Measurements from ENCODE around the gene CDC42SE2. TPM values are rescaled to one million over a fixed set of nuclear protein-coding genes. Genes with fewer than 3 reads are reported as not detected.

The CDC42SE2 gene
- total RNA-seq, 1 experiment from 2014 or later: 22.5 TPM

DNA sequence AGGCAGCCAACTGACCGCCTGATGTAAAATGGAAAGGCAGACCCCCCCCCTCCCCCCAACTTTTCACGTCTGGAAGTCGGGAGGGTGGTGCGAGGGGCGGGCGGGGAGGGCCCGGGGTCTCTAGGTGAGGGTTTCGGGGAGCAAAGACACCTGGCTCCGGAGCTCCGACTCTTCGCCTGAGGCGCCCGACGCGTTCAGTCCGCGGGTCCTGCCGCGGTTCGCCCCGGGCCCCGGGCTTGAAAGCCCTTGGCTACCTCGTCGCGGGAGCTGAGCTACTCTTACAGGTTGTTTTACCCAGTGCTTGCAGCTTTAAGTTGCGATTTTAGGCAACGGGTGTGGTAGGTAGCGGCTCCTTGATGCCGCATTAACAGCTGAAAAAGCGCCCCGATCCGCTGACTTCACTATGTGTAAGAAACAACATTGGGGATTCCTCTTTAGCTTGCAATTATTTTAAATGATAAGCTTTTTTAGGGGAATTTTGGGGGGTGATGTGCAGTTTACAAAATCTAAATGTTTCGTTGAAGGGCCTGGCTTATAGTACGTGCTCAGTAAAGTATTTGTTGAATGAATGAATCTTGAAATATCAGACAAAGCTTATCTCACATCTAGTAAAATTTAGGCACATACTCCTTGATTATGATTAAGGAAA is 722 bp downstream of the CDC42SE2 start:
- no peaks in the 10 kb centered on the region; the same call in 1 of the 2 replicates for H3K9me3 Mint-ChIP-seq
- no peak for TF ChIP-seq GABPB1 (CRISPR knock-in tag; IDR thresholded peaks at IDR 0.05)
- TF ChIP-seq FOXP1 (CRISPR knock-in tag; IDR thresholded peaks at IDR 0.05; ENCODE audit: borderline replicate concordance): no peak
- TF ChIP-seq ZNF317 (CRISPR knock-in tag; IDR thresholded peaks at IDR 0.05; ENCODE audit: borderline replicate concordance, low read depth): peak; percentile 70; the same call in 1 of the 2 replicates
- TF ChIP-seq, protein P1, sequence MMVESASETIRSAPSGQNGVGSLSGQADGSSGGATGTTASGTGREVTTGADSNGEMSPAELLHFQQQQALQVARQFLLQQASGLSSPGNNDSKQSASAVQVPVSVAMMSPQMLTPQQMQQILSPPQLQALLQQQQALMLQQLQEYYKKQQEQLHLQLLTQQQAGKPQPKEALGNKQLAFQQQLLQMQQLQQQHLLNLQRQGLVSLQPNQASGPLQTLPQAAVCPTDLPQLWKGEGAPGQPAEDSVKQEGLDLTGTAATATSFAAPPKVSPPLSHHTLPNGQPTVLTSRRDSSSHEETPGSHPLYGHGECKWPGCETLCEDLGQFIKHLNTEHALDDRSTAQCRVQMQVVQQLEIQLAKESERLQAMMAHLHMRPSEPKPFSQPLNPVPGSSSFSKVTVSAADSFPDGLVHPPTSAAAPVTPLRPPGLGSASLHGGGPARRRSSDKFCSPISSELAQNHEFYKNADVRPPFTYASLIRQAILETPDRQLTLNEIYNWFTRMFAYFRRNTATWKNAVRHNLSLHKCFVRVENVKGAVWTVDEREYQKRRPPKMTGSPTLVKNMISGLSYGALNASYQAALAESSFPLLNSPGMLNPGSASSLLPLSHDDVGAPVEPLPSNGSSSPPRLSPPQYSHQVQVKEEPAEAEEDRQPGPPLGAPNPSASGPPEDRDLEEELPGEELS (CRISPR knock-in tag; IDR thresholded peaks at IDR 0.05): no peak
- TF ChIP-seq, protein P2, sequence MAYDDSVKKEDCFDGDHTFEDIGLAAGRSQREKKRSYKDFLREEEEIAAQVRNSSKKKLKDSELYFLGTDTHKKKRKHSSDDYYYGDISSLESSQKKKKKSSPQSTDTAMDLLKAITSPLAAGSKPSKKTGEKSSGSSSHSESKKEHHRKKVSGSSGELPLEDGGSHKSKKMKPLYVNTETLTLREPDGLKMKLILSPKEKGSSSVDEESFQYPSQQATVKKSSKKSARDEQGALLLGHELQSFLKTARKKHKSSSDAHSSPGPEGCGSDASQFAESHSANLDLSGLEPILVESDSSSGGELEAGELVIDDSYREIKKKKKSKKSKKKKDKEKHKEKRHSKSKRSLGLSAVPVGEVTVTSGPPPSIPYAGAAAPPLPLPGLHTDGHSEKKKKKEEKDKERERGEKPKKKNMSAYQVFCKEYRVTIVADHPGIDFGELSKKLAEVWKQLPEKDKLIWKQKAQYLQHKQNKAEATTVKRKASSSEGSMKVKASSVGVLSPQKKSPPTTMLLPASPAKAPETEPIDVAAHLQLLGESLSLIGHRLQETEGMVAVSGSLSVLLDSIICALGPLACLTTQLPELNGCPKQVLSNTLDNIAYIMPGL (CRISPR knock-in tag; IDR thresholded peaks at IDR 0.05): 0 out of 2 replicates have a peak, but pooled peaks have one; percentile 9
- no peak for TF ChIP-seq KAT7 (CRISPR knock-in tag; IDR thresholded peaks at IDR 0.05; ENCODE audit: borderline replicate concordance)
- TF ChIP-seq, protein P3, sequence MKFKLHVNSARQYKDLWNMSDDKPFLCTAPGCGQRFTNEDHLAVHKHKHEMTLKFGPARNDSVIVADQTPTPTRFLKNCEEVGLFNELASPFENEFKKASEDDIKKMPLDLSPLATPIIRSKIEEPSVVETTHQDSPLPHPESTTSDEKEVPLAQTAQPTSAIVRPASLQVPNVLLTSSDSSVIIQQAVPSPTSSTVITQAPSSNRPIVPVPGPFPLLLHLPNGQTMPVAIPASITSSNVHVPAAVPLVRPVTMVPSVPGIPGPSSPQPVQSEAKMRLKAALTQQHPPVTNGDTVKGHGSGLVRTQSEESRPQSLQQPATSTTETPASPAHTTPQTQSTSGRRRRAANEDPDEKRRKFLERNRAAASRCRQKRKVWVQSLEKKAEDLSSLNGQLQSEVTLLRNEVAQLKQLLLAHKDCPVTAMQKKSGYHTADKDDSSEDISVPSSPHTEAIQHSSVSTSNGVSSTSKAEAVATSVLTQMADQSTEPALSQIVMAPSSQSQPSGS (CRISPR knock-in tag; IDR thresholded peaks at IDR 0.05; ENCODE audit: borderline replicate concordance, low read depth): no peak
- no peak for TF ChIP-seq ESRRA (CRISPR knock-in tag; IDR thresholded peaks at IDR 0.05; ENCODE audit: borderline replicate concordance)
- peaks cover 14% of the 10 kb centered on the region for H3K4me1 Mint-ChIP-seq
- ChIA-PET CTCF (interaction anchor here (0.8 to 2.9 kb wide), 6 partner anchors 8 to 393 kb away, joined by 3 to 13 read pairs (median 4); no protein-coding TSS in a partner anchor), POLR2A (interaction anchor here (0.5 to 1.9 kb wide), 5 partner anchors 11 to 1232 kb away, joined by 3 to 6 read pairs (median 3); partner anchors contain the start of gene HINT1)
- ATAC-seq (peak; percentile 4), DNase-seq (ENCODE audit: low spot score) (peak; percentile 52)
- no peaks in the 10 kb centered on the region for H3K36me3 Mint-ChIP-seq
- peak overlapping the region; percentile 85 for H3K4me3 Mint-ChIP-seq
- no peaks in the 10 kb centered on the region for H3K27me3 Mint-ChIP-seq (ENCODE audit: low read depth)
- peak overlapping the region; percentile 87 for H3K27ac Mint-ChIP-seq

GRCh38 chr5:131265311-131265803 is 1.5 kb downstream of the CDC42SE2 start:
- H3K4me3 Mint-ChIP-seq: peak overlapping the region; percentile 85
- no peaks in the 10 kb centered on the region; the same call in 1 of the 2 replicates for H3K9me3 Mint-ChIP-seq
- no peaks in the 10 kb centered on the region for H3K36me3 Mint-ChIP-seq
- no peaks in the 10 kb centered on the region for H3K27me3 Mint-ChIP-seq (ENCODE audit: low read depth)
- no peak for DNase-seq (ENCODE audit: low spot score)
- H3K4me1 Mint-ChIP-seq: peaks cover 14% of the 10 kb centered on the region
- POLR2A ChIA-PET: interaction anchor here (1.9 kb wide), 1 partner anchor 47 kb away, joined by 5 read pairs; no protein-coding TSS in a partner anchor
- no peak overlapping the region for H3K27ac Mint-ChIP-seq
- CTCF ChIA-PET: interaction anchor here (2.1 to 2.9 kb wide), 2 partner anchors 47 to 116 kb away, joined by 6 to 13 read pairs; no protein-coding TSS in a partner anchor
- ATAC-seq: no peak
- TF ChIP-seq TCF7 (CRISPR knock-in tag; IDR thresholded peaks at IDR 0.05; ENCODE audit: low read depth) (no peak), EMX1 (CRISPR knock-in tag; IDR thresholded peaks at IDR 0.05) (no peak), ZMAT4 (CRISPR knock-in tag; IDR thresholded peaks at IDR 0.05) (no peak)

DNA sequence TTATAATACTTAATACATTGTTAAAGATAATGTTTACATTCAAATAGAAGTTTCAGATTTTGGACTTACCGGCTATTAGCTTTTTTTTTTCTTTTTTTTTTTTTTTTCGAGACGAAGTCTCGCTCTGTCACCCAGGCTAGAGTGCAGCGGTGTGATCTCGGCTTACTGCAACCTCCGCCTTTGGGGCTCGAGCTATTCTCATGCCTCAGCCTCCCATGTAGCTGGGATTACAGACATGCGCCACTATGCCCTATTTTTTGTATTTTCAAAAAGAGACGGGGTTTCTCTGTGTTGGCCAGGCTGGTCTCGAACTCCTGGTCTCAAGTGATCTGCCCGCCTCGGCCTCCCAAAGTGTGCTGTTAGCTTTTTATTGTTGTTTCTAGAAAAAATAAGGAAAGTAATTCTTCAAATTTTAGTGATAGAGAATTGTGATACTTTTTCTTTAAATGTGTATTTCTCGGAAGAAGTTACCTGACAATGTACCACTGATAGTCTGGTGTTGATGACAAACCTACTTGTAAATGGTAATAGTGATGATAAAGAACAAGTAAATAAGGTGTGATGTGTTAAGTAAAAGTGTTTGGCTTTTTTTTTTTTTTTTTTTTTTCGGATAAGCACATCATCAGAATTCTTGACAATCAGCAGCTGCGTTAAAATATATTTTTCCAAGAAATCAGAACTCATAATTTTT is 2.7 kb downstream of the CDC42SE2 start:
- Mint-ChIP-seq H3K9me3 (no peaks in the 10 kb centered on the region; the same call in 1 of the 2 replicates), H3K4me3 (no peak overlapping the region), H3K36me3 (no peaks in the 10 kb centered on the region), H3K4me1 (peaks cover 20% of the 10 kb centered on the region), H3K27ac (no peak overlapping the region), H3K27me3 (ENCODE audit: low read depth) (no peaks in the 10 kb centered on the region)
- ChIA-PET POLR2A (interaction anchor here (0.7 to 0.9 kb wide), 3 partner anchors 9 to 101 kb away, joined by 5 to 10 read pairs (median 6); no protein-coding TSS in a partner anchor), CTCF (interaction anchor here (0.7 kb wide), 1 partner anchor 95 kb away, joined by 3 read pairs; no protein-coding TSS in a partner anchor)
- DNase-seq (ENCODE audit: low spot score): no peak
- ATAC-seq: no peak
- TF ChIP-seq CREB1 (CRISPR knock-in tag; IDR thresholded peaks at IDR 0.05) (no peak), AR (CRISPR knock-in tag; IDR thresholded peaks at IDR 0.05) (no peak), ESRRA (CRISPR knock-in tag; IDR thresholded peaks at IDR 0.05; ENCODE audit: borderline replicate concordance) (no peak), IRF2 (CRISPR knock-in tag; IDR thresholded peaks at IDR 0.05; ENCODE audit: borderline replicate concordance, low read depth) (no peak), ZNF671 (CRISPR knock-in tag; IDR thresholded peaks at IDR 0.05) (no peak)
- TF ChIP-seq, protein P3 (CRISPR knock-in tag; IDR thresholded peaks at IDR 0.05; ENCODE audit: borderline replicate concordance, low read depth): no peak
- TF ChIP-seq, protein P4, sequence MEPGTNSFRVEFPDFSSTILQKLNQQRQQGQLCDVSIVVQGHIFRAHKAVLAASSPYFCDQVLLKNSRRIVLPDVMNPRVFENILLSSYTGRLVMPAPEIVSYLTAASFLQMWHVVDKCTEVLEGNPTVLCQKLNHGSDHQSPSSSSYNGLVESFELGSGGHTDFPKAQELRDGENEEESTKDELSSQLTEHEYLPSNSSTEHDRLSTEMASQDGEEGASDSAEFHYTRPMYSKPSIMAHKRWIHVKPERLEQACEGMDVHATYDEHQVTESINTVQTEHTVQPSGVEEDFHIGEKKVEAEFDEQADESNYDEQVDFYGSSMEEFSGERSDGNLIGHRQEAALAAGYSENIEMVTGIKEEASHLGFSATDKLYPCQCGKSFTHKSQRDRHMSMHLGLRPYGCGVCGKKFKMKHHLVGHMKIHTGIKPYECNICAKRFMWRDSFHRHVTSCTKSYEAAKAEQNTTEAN (CRISPR knock-in tag; IDR thresholded peaks at IDR 0.05): no peak
